K562 (cell line): ENCODE data around the gene KCTD8.

Experiments used
- BRF1 ChIP-seq: IDR thresholded peaks from 3 replicates; pipeline ENCODE4 v1.6.1; 2011; ENCODE audit warnings: borderline replicate concordance, mild to moderate bottlenecking; ENCODE audit not compliant: insufficient read length; ENCODE audit errors: extremely low read depth
- EZH2 ChIP-seq: IDR thresholded peaks from 2 replicates; pipeline ENCODE4 v1.6.1; 2012; ENCODE audit warnings: low read depth, mild to moderate bottlenecking, inconsistent platforms, low read length, borderline replicate concordance
- TF ChIP-seq, protein P1 (sequence below), 2 experiments: fragments of 450-650 bp; formaldehyde crosslinking in 1 of 2; IDR thresholded peaks; 2 replicates each; pipeline versions ENCODE4 v1.4.0 to v1.6.1; 2014 to 2020; ENCODE audit warnings: mild to moderate bottlenecking in 2 of 2, borderline replicate concordance in 1 of 2, low read depth in 1 of 2

GRCh38 chr4:44313702-44314101 lies 134.9 kb downstream of the KCTD8 start:
- TF ChIP-seq, protein P1, sequence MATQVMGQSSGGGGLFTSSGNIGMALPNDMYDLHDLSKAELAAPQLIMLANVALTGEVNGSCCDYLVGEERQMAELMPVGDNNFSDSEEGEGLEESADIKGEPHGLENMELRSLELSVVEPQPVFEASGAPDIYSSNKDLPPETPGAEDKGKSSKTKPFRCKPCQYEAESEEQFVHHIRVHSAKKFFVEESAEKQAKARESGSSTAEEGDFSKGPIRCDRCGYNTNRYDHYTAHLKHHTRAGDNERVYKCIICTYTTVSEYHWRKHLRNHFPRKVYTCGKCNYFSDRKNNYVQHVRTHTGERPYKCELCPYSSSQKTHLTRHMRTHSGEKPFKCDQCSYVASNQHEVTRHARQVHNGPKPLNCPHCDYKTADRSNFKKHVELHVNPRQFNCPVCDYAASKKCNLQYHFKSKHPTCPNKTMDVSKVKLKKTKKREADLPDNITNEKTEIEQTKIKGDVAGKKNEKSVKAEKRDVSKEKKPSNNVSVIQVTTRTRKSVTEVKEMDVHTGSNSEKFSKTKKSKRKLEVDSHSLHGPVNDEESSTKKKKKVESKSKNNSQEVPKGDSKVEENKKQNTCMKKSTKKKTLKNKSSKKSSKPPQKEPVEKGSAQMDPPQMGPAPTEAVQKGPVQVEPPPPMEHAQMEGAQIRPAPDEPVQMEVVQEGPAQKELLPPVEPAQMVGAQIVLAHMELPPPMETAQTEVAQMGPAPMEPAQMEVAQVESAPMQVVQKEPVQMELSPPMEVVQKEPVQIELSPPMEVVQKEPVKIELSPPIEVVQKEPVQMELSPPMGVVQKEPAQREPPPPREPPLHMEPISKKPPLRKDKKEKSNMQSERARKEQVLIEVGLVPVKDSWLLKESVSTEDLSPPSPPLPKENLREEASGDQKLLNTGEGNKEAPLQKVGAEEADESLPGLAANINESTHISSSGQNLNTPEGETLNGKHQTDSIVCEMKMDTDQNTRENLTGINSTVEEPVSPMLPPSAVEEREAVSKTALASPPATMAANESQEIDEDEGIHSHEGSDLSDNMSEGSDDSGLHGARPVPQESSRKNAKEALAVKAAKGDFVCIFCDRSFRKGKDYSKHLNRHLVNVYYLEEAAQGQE (IDR thresholded peaks at IDR 0.05; ENCODE audit: borderline replicate concordance) = no peak
- TF ChIP-seq, protein P1 (CRISPR knock-in tag; IDR thresholded peaks at IDR 0.05; ENCODE audit: low read depth) = no peak
- no peak for TF ChIP-seq BRF1
- TF ChIP-seq EZH2 = no peak
